Stimulated activated CD8-positive, alpha-beta memory T cell treated with anti-CD3 and anti-CD28 coated beads, Interleukin-12 subunit alpha, Interleukin-12 subunit beta, amount 100 ng/mL, for 24 hours (primary cell): ENCODE data around the gene GOLGA8G.
"Not testable (repeated sequence)": the region's sequence is repeated elsewhere in the genome, so short reads cannot be mapped to it uniquely, and the experiment has no call there.

Experiments
- DNase-seq: peaks from one replicate; pipeline ENCODE4 v3.0.0-alpha.2; 2020; ENCODE audit errors: extremely low read depth

Gene GOLGA8G

GRCh38 chr15:28532954-28533353 lies at the start of gene GOLGA8G:
Gene GOLGA8G, minus strand, starts transcription at chr15:28532971. Its CDS starts 62 bp downstream, at chr15:28532909.
- not testable (repeated sequence) for DNase-seq

DNA sequence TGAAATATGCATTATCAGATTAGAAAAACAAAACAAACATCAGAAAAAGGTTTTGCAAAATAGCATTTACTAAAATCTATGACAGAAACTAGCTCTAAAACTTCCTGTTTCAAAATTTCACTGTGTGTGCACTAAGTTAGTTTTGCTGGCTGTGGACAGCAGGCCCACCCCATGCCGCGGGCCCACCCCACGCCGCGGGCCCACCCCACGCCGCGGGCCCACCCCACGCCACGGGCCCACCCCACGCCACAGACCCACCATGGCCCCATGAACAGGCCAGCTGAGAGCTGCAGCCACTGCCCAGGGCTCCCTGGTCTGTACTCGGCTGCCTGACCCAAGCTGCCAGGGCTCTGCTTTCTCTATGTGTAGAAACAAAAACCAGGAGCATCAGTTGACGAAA lies 40.6 kb upstream of the GOLGA8G start:
- not testable (repeated sequence) for DNase-seq

- not testable (repeated sequence) for DNase-seq
These were observed 20.5 kb upstream of the GOLGA8G start, which contains the start of gene GOLGA6L25 for GRCh38 chr15:28553268-28553667. Gene GOLGA6L25, plus strand, starts transcription at chr15:28553568. Its CDS starts 61 bp downstream, at chr15:28553629.

GRCh38 chr15:28515208-28515607 lies 17.6 kb downstream of the GOLGA8G start:
- not testable (repeated sequence) for DNase-seq

DNA sequence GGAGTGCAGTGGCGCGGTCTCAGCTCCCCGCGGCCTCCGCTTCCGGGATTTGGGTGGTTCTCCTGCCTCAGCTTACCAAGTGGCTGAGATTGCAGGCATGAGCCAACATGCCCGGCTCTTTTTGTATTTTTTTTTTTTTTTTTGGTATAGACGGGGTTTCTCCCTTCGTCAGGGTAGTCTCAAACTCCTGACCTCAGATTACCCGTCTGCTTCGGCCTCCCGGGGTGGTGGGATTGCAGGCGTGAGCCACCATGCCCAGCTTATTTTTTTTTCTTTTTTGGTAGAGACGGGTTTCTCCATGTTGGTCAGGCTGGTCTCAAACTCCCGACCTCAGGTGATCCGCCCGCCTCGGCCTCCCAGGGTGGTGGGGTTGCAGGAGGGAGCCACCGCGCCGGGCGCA lies 18.6 kb downstream of the GOLGA8G start:
- DNase-seq, result not testable (repeated sequence)

DNA sequence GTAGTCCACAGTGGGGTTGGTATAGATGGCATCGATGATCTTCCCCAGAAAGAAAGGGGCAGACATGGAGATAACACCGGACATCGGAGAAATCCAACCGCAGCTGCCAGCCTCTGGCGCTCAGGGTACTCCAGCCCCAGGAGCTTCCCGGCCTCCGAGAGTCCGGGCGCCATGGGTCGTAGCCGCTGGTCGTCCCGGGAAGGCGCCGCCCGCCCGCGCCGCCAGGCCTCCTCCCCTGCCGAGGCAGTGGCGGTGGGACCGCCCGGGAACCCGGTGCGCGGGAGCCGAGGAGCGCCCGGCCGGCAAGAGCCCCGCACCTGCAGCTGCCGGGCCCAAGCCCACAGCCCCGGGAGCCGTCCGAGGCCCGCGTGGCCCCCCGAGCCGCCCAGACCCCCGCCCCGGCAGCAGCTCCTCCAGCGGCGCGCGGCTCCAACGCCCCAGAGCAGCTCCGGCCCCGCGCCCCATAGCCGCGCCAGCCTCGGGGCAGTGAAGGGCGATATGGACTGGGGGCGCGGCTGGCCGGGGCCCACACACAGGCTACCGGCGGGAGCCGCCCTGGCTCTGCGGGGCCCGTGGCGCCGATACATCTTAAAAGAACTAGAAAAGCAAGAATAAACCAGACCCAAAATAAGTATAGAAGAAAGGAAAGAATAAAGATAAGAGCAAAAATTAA lies 24.4 kb downstream of the GOLGA8G start:
- not testable (repeated sequence) for DNase-seq

DNA sequence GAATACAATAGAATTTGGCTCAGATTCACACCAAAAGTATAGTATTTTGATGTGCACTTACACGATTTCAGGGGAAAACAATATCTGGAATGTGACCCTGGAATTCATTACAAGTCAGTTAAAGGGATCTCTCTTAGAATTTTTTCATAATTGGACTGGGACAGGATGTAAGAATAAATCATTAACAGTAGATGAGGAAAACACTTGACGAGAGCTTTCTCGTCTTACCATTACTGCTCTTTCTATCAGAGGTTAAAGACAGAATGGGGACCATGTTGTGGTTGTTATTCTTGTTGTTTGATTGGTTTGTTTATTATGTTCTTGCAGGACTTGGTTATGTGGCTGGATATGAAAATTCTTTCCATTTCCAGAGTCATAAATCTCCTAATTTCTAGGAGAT lies 51.4 kb downstream of the GOLGA8G start:
- not testable (repeated sequence) for DNase-seq
